Testis (tissue), 2 donors: ENCODE measurements around the gene RTCA.

Experiments
- CTCF ChIP-seq, 3 experiments: fragments of 450-650 bp in 2 of 3; fragments of 200-600 bp in 1 of 3; sonication (generic) in 1 of 3; IDR thresholded peaks; one replicate each; pipeline ENCODE4 v1.5.1; 2016 to 2019; ENCODE audit warnings: antibody characterized with exemption in 3 of 3, mild to moderate bottlenecking in 2 of 3, moderate library complexity in 1 of 3
- POLR2A ChIP-seq: fragments of 450-650 bp; IDR thresholded peaks from one replicate; pipeline ENCODE4 v1.6.1; 2017; ENCODE audit warnings: antibody characterized with exemption, mild to moderate bottlenecking, moderate library complexity

- TF ChIP-seq CTCF (IDR thresholded peaks at IDR 0.05) (no peak), POLR2A (no peak)
Measured at GRCh38 chr1:100308777-100309176, 42.8 kb downstream of the RTCA start.
